GM12892 (cell line): Measurements from ENCODE around the gene EIF2A.

Source experiments
- POLR2A ChIP-seq: IDR thresholded peaks from 2 replicates; pipeline ENCODE4 v1.6.1; 2011; ENCODE audit warnings: low read depth, low read length, control low read depth
- POLR2AphosphoS5 ChIP-seq: IDR thresholded peaks from 2 replicates; pipeline ENCODE4 v1.6.1; 2011; ENCODE audit warnings: low read depth, low read length, control low read depth
- TAF1 ChIP-seq: IDR thresholded peaks from 2 replicates; pipeline ENCODE4 v1.6.1; 2011; ENCODE audit warnings: low read depth, mild to moderate bottlenecking, control low read depth, low read length, borderline replicate concordance

DNA sequence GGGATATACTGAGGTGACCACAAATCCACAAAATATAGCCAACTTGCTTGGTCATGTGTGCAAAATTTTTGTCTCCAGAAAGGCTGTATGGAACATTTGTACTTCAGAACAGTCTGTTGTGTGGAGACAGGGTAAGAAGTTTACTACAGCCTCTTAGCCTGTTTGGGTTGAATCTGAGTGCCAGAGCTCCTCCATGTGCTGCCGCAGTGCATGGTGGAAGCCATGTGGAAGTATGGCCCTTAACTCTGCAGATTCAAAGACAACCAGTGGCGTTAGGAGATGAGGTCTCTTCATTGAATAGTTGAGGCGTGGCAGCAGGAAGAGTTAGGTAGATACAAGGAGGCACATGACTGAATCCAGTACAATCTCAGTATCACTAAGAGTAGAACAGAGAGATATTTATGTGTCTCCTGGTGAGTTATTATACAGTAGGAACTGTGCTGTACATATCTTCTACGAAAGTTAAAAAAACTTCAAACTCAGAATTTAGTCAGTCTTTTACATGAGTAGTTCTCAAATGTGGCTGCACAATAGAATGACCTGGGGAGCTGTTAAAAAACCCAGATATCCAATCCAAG lies 9.4 kb downstream of the EIF2A start:
- TF ChIP-seq POLR2AphosphoS5 (no peak), POLR2A (no peak), TAF1 (no peak)
